Iris pigment epithelial cell (primary cell): Measurements from ENCODE around the gene NANS.
"Not testable (repeated sequence)": the region's sequence is repeated elsewhere in the genome, so short reads cannot be mapped to it uniquely, and the experiment has no call there.

Experiments
- DNase-seq: peaks from one replicate; pipeline ENCODE4 v3.0.0-alpha.2; 2011; ENCODE audit warnings: low read depth

Gene NANS

GRCh38 chr9:98078895-98079294 lies 22.4 kb downstream of the NANS start:
- no peak for DNase-seq

- DNase-seq = peak; percentile 64
Measured at GRCh38 chr9:98080326-98080725, 23.8 kb downstream of the NANS start.

GRCh38 chr9:98080780-98081179 lies 24.2 kb downstream of the NANS start:
- no peak for DNase-seq

GRCh38 chr9:98081477-98082219 lies 25.1 kb downstream of the NANS start:
- DNase-seq = peak; percentile 57

GRCh38 chr9:98083061-98083501 lies 26.5 kb downstream of the NANS start:
- peak; percentile 53 for DNase-seq

GRCh38 chr9:98083566-98084183 lies 27.1 kb downstream of the NANS start:
- DNase-seq = no peak

GRCh38 chr9:98084396-98084795 lies 27.9 kb downstream of the NANS start:
- no peak for DNase-seq

DNA sequence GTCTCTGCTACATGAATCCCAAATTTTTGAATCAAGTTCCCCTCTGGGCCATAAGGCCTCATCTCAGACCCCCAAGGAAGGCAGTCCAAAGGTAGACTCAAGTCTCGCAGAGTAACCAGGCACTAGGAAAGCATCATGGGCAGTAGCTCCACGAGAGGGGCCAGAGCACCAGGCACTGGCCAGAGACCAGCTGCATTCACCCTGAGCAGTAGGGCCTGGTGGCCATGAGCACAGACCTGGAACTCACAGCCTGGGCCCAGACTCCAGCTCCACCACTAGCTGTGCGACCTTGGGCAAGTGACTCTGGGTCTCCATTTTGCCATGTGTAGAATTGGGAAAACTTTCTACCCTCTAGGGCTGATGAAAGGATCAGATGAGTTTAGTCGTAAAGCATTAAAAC lies 28.5 kb downstream of the NANS start:
- DNase-seq = no peak

DNA sequence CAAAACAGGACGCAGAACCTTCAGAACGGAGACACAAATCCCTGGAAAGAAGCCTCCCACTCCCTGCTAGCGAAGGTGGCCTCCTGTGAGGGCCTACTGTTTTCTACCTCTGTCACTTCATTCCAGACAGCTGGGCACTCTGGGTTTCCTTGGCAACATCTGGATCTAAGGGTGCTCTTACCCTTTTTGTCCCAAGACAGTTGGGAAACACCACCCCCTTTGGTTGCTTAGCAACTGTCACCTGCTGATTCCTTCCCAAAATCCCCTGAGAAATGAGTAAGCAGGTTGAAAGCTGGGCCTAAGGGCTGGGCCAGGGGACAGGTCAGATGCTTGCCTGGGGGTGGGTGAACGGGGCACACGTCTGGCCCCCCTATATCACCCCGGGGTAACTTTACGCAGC lies 29.4 kb downstream of the NANS start:
- DNase-seq = no peak

DNA sequence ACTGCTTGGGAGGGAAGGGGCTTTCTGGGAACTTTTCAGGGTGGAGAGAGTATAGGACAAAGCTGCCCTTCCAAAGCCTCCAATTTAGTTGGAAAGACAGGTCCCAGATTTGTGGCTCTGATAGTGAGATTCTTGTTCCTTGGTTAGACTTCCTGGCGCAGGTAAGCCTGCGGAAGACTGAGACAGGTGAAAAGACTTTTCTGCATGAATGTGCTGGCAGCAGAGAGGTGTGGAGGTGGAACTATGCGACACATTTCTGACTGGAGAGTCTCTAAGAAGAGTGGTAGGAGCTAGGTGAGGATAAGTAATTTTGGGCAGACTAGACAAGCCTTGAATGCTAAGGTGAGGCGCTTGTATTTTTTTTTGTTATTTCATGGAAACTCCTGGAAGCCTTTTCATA lies 29.9 kb downstream of the NANS start:
- no peak for DNase-seq

DNA sequence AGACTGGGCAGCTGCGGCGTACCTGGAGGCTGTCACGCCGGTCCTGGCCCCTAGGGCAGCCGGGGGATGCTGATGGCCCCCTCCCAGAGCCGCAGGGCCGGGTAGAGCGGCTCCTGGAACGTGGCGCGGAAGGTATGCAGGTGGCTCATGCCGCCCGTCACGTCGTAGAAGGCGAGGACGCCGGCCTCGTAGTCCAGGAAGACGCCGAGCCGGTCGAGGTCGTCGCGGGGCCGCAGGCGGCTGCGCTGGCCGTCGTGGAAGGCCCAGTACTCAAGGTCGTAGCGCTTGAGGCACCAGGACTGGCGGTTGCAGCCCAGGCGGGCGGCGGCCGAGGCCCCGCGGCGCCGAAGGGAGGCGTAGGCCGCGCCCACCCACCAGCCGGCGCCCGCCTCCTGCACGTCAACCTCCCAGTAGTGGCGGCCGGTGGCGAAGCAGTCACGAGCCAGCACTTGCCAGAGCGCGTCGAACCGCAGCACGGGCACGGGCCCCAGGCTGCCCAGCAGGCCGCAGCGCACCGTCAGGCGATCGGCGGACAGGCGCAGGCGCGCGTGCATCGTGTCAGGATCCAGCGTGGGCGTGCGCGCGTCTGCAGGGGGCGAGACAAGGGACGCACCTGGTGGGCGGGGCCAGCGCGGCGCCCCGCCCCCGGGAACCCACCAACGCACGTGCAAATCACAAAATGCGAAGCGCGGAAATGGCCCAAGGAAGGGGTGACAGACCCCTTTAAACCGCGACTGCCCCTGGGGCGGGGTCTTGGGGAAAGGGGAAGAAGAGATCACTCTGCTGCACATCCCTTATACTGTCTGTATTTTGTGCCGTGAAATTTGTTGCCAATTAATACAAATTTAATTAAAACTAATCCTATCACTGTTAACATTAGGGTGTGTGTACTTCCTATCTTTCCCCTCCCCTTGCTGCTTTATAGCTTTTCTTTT lies 31.2 kb downstream of the NANS start:
- DNase-seq = peak; percentile 74

GRCh38 chr9:98090674-98091073 lies 34.1 kb downstream of the NANS start:
- DNase-seq = not testable (repeated sequence)

DNA sequence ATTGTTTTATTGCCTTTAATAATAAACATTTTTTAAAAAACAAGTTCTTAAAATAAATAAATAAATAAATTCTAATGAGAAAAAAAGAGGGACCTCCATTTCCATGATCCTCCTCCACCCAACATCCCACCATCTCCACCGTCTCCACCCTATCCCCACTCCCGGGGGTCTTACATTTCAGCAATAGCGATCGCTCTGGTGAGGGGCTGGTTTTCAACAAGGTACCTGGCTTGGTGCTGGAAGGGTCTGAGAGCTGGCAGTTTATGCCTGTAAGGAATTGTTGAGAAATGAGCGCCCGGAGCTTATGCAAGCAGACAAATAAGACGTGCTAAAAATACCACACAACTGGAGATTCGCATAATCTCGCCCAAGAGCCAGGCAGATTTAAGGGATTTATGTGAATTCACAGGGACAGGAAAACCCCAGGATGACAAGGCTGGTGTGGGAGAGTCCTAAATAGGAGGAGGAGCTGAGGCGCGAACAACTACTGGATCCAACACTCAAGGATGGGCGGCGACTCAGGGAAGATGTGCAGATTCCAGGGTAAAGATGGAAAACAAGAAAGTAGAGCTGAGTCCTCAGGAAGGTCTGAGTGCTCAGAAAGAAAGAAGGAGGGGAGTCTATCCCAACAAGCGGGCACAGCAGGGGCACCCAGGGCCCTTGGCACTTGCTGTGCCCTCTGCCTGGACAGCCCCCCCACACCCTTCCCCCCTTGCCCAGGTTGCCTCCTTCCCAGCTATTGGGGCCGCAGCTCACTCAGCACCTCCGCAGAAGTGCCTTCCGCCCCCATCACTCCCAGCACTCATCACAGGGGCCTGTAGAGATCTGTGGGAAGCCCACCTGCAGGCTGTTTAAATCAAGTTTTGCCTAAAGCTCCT lies 35.4 kb downstream of the NANS start:
- DNase-seq = peak; percentile 60

GRCh38 chr9:98092613-98092931 lies 36.0 kb downstream of the NANS start:
- DNase-seq = no peak

DNA sequence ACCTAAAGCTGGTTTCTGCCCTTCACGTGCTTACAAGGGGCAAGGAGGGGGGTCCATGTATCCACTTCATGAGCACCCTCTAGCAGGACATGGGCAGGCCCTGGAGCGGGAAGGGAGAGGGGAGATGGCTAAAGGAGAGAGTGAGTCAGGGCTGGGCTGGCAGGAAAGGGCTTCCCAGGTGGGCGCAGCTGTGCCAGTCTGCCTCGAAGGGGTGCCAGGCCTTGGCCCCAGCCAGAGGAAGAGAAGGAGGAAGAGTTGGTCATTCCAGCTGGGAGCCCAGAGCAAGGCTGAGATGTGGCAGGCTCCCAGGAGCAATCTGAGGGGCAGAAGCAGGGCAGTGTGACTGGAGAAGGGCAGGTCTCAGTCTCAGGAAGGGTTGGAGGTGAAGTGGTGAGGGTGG lies 37.8 kb downstream of the NANS start:
- no peak for DNase-seq

GRCh38 chr9:98094851-98095250 lies 38.3 kb downstream of the NANS start:
- no peak for DNase-seq

- no peak for DNase-seq
Measured at GRCh38 chr9:98095401-98095800, 38.9 kb downstream of the NANS start.

DNA sequence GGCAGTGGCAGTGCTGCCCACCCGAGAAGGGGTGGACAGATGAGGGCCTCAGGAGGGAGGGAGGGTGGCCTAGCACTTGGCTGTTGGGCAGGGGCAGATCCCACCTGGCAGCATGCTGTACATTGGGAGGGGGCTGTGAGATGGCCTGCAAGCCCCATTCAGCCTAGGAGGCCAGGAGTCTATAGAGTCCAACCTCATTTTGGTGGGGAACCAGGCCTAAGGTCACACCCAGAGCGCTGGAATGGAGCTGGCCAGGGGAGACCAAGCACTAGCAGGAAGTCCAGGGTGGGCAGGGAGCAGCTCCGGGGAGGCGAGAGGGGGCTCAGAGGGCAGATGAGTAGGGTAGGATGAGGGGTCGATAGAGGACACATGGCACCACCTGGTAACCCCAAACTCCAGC lies 39.6 kb downstream of the NANS start:
- DNase-seq = no peak

GRCh38 chr9:98097836-98098235 lies 41.3 kb downstream of the NANS start:
- DNase-seq = no peak

DNA sequence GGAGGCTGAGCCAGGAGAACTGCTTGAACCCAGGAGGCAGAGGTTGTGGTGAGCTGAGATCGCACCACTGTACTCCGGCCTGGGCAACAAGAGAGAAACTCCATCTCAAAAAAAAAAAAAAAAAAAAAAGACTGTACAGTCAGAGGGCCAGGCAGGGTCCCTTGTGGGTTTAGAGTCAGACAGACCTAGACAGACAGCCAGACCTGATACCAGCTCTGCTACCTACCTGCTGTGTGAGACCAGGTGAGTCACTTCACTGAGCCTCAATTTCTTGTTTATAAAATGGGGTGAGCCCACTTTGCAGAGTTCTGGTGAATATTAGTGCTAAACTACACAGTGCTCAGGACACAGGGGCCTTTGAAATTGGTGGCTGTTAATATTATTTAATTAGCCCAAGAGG lies 42.8 kb downstream of the NANS start:
- DNase-seq = no peak

GRCh38 chr9:98099898-98100297 lies 43.4 kb downstream of the NANS start:
- no peak for DNase-seq

DNA sequence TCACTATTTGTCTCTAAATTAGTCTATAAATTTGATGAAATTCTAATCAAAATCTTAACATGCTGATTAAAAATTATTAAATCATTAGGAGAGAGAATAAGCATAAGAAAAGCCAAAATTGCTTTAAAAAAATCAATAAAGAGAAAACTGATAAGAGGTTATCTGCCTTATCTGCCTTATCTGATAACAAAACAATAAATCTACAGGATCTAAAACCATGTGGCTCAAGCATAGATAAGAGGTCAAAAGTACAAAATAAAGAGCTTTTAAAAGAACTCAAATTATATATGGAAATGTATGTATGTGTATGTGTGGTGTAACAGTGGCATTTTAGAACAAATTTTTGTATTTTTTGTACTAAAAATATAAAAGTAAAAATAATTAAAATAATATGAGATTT lies 43.9 kb downstream of the NANS start:
- DNase-seq = no peak
